ENCODE measurements around the gene CPD. TPM values are rescaled to one million over a fixed set of nuclear protein-coding genes. Genes with fewer than 3 reads are reported as not detected.

The CPD gene
- total RNA-seq, 2 donors from 2014 or later = 55.2 to 109 TPM

GRCh38 chr17:30343796-30344195 is 34.9 kb upstream of the CPD start:
- Histone ChIP-seq H3K36me3 (no peaks in the 10 kb centered on the region), H3K9me3 (no peaks in the 10 kb centered on the region), H3K4me1 (ENCODE audit: control insufficient read depth in 1 of 2, low read depth in 2 of 2) (peaks cover 4 to 14% of the 10 kb centered on the region in 2 donors), H3K4me3 (no peak overlapping the region), H3K27me3 (replicated peaks; ENCODE audit: insufficient read depth) (no peaks in the 10 kb centered on the region), H3K27ac (peak overlapping the region; percentile 12 to 36)
- TF ChIP-seq CTCF (IDR thresholded peaks at IDR 0.05) = no peak
- no peak for DNase-seq (ENCODE audit: low spot score)
- ATAC-seq (ENCODE audit: insufficient number of reproducible peaks, low FRiP score, low read depth) = no peak

- DNase-seq (ENCODE audit: low spot score) = no peak
- H3K4me3 ChIP-seq = no peak overlapping the region
- no peak for TF ChIP-seq CTCF (IDR thresholded peaks at IDR 0.05)
- H3K36me3 ChIP-seq = no peaks in the 10 kb centered on the region
- H3K4me1 ChIP-seq (ENCODE audit: control insufficient read depth in 1 of 2, low read depth in 2 of 2) = peaks cover 4 to 14% of the 10 kb centered on the region in 2 donors
- no peaks in the 10 kb centered on the region for H3K9me3 ChIP-seq
- no peaks in the 10 kb centered on the region for H3K27me3 ChIP-seq (replicated peaks; ENCODE audit: insufficient read depth)
- no peak for ATAC-seq (ENCODE audit: insufficient number of reproducible peaks, low FRiP score, low read depth)
- peak overlapping the region; percentile 12 to 36 for H3K27ac ChIP-seq
Observed at GRCh38 chr17:30344283-30345088, 34.2 kb upstream of the CPD start.

GRCh38 chr17:30345089-30345433 is 33.7 kb upstream of the CPD start:
- H3K36me3 ChIP-seq = no peaks in the 10 kb centered on the region
- no peak for TF ChIP-seq CTCF (IDR thresholded peaks at IDR 0.05)
- H3K4me1 ChIP-seq (ENCODE audit: control insufficient read depth in 1 of 2, low read depth in 2 of 2) = peaks cover 4 to 14% of the 10 kb centered on the region in 2 donors
- H3K9me3 ChIP-seq = no peaks in the 10 kb centered on the region
- ATAC-seq (ENCODE audit: insufficient number of reproducible peaks, low FRiP score, low read depth) (no peak), DNase-seq (ENCODE audit: low spot score) (no peak)
- H3K27ac ChIP-seq = no peak overlapping the region
- H3K4me3 ChIP-seq = no peak overlapping the region
- no peaks in the 10 kb centered on the region for H3K27me3 ChIP-seq (replicated peaks; ENCODE audit: insufficient read depth)

- H3K36me3 ChIP-seq = no peaks in the 10 kb centered on the region
- no peak for ATAC-seq (ENCODE audit: insufficient number of reproducible peaks, low FRiP score, low read depth)
- no peak for DNase-seq (ENCODE audit: low spot score)
- H3K27me3 ChIP-seq (replicated peaks; ENCODE audit: insufficient read depth) = no peaks in the 10 kb centered on the region
- H3K4me3 ChIP-seq = no peak overlapping the region
- TF ChIP-seq CTCF (IDR thresholded peaks at IDR 0.05) = no peak
- H3K4me1 ChIP-seq (ENCODE audit: control insufficient read depth in 1 of 2, low read depth in 2 of 2) = peaks cover 2 to 14% of the 10 kb centered on the region in 2 donors
- H3K9me3 ChIP-seq = no peaks in the 10 kb centered on the region
- H3K27ac ChIP-seq = no peak overlapping the region
Observed at GRCh38 chr17:30345527-30346075, 33.1 kb upstream of the CPD start.

- TF ChIP-seq CTCF (IDR thresholded peaks at IDR 0.05) = no peak
- Histone ChIP-seq H3K4me1 (ENCODE audit: control insufficient read depth in 1 of 2, low read depth in 2 of 2) (peaks cover 0 to 14% of the 10 kb centered on the region in 2 donors), H3K4me3 (no peak overlapping the region), H3K27ac (no peak overlapping the region), H3K9me3 (no peaks in the 10 kb centered on the region), H3K36me3 (no peaks in the 10 kb centered on the region), H3K27me3 (replicated peaks; ENCODE audit: insufficient read depth) (no peaks in the 10 kb centered on the region)
- no peak for DNase-seq (ENCODE audit: low spot score)
- ATAC-seq (ENCODE audit: insufficient number of reproducible peaks, low FRiP score, low read depth) = no peak
Observed at GRCh38 chr17:30346221-30346795, 32.4 kb upstream of the CPD start.

Measured in thoracic aorta (tissue), 2 donors.